HG03066 (cell line): ENCODE measurements around the gene SPTBN4.
"Not testable (repeated sequence)": the region's sequence is repeated elsewhere in the genome, so short reads cannot be mapped to it uniquely, and the experiment has no call there.

ENCODE experiments used
- ATAC-seq: cut with Tn5 transposase; IDR thresholded peaks from one replicate; pipeline ENCODE4 v1.9.1; 2021; ENCODE audit warnings: low read depth; ENCODE audit not compliant: unreplicated experiment

The SPTBN4 gene

DNA sequence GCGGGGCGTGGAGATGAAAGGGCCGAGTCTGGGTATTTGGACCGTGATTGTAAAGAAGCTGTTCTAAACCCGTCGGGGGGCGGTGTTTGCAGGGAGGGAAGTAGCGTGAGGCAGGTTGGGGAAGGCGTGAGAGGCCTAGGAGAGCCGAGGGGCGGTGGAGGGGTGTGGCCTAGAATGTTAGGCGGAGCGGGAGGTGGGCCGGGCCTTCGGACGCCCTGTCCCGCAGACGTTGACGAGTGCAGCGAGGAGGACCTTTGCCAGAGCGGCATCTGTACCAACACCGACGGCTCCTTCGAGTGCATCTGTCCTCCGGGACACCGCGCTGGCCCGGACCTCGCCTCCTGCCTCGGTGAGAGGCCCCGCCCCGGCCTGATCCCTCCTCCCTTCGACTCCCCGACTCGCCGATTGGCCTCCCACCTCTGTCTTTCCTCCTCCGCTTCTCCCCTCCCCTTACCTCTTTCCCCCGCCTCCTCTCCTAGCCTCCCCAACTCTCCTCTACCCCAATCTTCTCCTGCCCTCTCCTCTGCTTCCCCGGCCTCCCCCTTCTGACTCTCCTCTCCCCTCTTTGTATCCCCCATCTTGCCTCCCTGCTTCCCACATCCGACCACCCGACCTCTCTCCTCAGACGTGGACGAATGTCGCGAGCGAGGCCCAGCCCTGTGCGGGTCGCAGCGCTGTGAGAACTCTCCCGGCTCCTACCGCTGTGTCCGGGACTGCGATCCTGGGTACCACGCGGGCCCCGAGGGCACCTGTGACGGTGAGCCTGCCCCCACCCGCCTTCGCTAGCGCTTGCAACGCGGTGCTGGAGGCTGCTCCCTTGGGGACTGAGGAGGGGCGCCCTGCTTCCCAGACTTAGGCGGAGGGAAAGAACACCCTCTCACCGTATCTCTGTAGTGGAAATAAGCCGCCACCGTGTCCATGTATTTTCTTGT lies 147.2 kb downstream of the SPTBN4 start:
- peak; percentile 41 for ATAC-seq

DNA sequence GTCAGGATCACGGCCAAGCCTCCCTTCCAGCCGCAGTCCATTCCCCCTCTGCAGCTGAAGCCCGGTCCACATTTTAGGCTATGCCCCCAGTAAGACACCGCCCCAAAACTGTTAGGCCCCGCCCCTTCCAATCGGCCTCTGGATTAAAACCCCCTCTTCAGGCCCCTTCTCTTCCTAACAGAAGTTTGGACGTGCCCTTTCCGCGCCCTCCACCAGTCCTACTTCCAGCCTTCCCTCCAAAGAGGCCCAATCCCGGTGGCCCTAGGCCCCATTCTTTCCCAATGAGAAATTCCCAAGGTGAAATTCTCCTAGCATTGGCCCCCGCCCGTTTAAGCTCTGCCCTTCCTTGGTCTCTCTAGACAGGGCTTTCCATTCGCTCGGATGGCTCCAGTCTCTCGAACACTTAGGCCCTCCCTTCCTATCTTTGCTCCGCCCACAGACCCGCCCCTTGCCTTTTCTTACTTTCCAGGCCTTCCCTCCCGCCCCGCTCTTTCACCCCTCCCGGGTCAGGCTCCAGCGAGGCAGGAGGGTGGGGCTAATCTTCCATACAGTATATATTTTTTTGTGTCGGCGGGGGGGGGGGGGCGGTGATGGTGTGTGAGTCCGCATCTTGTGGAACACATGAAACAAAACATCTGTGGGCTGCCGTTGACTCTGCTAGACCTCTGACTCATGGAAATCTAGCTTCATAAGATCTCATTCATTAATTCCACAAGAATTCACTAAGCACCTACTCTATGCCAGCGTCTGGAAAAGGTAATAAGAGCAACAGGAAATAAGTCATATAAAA lies 148.0 kb downstream of the SPTBN4 start:
- no peak for ATAC-seq

DNA sequence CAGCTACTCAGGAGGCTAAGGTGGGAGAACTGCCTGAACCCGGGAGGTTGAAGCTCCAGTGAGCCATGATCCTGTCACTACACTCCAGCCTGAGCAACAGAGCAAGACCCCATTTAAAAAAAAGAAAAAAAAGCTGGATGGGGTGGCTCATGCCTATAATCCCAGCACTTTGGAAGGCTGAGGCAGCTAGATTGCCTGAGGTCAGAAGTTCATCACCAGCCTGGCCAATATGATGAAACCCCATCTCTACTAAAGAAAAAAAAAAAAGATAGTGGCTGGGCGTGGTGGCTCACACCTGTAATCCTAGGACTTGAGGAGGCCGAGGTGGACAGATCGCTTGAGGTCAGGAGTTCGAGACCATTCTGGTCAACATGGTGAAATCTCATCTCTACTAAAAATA lies 149.4 kb downstream of the SPTBN4 start:
- ATAC-seq, result no peak

DNA sequence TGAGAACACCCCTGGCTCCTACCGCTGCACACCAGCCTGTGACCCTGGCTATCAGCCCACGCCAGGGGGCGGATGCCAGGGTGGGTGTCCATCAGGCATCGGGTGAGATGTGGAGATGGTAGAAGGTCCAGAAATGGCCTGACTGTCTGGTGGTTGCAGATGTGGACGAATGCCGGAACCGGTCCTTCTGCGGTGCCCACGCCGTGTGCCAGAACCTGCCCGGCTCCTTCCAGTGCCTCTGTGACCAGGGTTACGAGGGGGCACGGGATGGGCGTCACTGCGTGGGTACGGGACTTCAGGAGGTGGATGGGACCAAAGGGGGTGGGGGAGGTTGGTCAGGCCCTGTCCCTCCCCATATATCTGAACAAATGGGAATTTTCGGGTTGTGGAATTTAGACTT lies 150.1 kb downstream of the SPTBN4 start:
- ATAC-seq, result no peak

DNA sequence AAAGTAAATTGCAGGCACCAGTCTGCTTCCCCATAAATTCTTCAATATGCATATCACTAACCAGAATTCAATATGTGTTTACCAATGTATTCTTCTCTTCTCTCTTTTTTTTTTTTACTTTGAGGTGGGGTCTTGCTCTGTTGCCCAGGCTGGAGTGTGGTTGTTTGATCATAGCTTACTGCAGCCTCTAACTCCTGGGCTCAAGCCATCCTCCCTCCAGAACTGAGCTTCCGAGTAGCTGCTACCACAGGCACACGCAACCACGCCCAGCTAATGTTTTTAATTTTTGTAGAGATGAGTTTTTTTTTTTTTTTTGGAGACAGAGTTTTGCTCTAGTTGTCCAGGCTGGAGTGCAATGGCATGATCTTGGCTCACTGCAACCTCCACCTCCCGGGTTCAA lies 151.2 kb downstream of the SPTBN4 start:
- ATAC-seq, result no peak

DNA sequence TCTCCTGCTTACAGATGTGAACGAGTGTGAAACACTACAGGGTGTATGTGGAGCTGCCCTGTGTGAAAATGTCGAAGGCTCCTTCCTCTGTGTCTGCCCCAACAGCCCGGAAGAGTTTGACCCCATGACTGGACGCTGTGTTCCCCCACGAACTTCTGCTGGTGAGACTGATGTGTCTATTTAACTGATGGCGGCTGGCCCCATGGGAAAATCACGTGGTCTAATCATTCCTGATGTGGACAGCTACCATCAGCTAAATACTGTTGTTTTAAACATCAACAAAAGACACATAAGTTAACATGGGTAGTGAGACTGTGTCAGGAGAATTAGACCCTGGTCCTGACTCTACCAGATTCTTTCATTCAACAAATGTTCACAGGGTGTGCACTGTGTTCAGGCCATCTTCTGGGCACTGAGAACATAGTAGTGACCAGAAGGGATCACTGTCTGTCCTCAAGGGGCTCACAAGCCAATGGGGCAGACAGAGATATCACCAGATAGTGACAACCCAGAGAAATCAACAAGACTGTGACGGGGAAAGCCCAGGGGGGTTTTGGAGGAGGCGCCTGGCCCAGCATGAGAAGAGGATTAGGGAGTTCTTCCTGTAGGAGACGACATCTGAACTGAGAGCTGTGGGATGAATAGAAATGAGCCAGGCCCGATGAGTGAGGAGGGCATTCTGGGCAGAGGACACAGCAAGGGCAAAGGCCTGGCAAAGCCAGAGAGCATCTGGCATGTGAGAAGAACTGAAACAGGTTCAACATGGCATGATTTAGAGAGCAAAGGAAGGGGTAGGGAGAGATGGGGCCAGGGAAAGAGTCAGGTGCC lies 152.7 kb downstream of the SPTBN4 start:
- no peak for ATAC-seq

DNA sequence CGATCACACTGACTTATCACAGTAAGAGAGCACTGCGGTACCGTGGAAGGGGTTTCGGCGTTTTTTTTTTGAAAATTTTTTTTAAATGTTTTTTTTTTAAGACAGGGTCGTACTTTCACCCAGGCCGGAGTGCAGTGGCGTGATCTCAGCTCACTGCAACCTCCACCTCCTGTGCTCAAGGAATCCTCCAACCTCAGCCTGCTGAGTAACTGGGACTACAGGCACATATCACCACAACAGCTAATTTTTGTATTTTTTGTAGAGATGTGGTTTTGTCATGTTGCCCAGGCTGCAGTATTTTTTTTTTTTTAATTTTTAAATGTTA lies 153.3 kb downstream of the SPTBN4 start:
- no peak for ATAC-seq

DNA sequence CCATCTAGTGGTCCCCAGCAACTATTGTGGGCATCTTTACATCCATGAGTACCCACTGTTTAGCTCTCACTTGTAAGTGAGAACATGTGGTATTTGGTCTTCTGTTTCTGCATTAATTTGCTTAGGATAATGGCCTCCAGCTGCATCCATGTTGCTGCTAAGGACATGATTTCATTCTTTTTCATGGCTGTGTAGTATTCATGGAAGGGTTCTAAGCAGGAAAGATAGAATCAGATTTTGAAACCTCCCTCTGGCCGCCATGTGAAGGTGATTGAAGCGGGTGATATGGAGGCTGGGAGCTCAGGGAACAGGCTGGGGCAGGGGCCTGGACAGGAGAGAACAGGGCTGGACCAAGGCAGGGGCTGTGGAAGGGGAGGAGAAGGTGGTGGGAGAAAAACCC lies 154.5 kb downstream of the SPTBN4 start:
- ATAC-seq, result no peak

DNA sequence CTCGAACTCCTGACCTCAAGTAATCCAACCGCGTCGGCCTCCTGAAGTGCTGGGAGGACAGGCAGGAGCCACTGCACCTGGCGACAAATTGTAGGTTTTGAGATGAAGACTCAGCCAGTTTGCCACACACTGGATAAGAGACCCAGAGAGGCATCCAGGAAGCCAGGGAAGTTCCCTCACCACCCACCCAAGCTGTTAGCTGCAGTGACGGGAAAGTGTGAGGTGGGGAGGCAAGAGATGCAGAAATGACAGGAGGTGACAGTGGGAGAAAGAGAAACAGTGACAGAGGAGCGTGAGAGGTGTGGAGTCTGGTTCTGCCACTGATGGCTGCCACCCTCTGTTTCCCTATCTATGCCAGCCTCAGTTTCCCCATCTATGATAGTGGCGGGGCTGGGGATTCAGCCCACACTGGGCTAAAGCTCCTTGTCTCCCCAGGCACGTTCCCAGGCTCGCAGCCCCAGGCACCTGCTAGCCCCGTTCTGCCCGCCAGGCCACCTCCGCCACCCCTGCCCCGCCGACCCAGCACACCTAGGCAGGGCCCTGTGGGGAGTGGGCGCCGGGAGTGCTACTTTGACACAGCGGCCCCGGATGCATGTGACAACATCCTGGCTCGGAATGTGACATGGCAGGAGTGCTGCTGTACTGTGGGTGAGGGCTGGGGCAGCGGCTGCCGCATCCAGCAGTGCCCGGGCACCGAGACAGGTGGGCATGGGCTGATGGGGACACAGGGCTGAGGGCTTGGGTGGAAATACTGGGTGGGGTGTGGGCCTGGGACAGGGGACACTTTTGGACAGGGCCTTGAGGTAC lies 155.4 kb downstream of the SPTBN4 start:
- no peak for ATAC-seq

DNA sequence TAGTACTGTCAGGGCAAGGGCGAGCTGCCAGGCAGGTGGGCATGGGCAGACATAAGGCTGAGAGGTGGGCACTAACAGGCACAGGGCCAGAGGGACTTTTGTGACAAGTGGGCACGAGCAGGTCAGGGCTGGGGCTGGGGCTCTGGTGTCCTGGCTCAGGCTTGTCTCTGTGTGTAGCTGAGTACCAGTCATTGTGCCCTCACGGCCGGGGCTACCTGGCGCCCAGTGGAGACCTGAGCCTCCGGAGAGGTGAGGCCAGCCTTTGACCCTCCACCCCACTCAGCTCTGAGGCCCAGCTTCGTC lies 155.9 kb downstream of the SPTBN4 start:
- no peak for ATAC-seq

DNA sequence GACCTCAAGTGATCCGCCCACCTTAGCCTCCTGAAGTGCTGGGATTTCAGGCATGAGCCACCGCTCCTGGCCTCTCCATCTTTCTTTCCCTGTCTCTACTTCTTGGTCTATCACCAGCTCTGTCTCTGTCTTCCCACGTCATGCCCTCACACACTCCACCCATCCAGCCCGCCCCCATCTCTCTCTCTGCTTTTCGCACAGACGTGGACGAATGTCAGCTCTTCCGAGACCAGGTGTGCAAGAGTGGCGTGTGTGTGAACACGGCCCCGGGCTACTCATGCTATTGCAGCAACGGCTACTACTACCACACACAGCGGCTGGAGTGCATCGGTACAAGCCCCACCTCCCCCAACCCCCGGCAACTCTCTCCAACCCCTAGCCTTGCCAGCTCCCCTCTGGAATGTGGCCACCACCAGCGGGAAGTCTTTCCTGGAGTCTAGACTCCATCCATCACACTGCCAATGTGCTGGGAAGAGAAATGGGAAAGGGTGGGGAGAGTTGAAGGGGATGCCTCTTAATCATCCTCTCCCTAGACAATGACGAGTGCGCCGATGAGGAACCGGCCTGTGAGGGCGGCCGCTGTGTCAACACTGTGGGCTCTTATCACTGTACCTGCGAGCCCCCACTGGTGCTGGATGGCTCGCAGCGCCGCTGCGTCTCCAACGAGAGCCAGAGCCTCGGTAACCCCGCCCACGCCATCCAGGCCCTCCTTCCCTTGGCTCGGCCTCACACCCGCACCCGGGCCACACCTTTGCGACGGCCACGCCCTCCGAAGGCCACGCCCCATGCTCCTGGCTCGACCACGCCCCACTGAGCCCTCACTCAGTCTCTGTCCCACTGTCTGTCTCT lies 156.8 kb downstream of the SPTBN4 start:
- ATAC-seq, result no peak

DNA sequence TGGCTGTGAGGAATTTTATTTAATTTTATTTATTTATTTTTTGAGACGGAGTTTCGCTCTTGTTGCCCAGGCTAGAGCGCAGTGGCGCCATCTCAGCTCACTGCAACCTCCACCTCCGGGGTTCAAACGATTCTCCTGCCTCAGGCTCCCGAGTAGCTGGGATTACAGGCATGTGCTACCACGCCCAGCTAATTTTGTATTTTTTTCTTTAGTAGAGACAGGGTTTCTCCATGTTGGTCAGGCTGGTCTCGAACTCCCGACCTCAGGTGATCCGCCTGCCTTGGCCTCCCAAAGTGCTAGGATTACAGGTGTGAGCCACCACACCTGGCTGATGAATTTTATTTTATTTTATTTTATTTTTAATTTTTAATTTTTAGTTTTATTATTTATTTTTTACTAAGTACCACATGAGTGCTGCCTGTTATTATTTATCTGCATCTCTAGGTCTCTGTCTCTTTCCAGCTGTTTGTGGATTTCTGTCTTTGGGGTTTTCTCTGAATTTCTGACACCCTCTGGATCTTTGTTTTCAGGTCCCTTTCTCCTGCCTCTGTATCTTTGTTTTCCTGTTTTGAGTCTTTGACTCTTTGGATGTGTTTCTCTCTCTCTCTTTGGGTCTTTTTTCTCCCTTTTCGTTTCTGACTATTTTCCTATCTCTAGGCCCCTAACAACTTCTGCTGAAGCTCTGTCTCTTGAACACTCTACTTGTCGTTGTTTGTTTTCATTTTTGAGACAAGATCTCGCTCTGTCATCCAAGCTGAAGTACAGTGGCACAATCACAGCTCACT lies 157.8 kb downstream of the SPTBN4 start:
- ATAC-seq, result not testable (repeated sequence)

DNA sequence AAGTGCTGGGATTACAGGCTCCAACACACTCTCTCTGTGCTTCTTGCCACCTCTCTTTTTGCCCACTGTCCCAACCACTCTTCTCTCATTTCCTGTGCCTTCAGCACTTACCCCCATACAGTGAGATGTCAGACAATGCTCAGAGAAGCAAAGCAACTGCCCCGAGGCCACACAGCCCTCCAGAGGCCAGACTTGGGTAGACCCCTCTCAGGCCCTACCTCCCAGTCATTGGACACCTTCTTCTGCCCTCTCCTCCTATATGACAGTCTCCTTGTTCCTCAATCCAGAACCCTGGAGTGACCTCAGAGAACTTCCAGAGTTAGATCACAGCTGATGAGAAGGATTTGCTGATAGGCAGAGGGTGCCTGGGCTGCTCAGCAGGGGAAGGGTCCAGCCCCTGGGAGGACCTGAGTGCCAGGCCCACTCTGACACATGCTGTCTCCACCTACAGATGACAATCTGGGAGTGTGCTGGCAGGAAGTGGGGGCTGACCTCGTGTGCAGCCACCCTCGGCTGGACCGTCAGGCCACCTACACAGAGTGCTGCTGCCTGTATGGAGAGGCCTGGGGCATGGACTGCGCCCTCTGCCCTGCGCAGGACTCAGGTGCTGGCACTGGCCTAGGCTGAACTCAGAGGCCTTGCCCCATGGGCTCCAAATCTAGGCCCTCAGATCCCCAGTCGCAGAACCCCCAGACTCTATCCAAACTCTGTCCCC lies 158.8 kb downstream of the SPTBN4 start:
- ATAC-seq, result no peak
